Karpas-422 (cell line): ENCODE data around the gene LGALS9. TPM values are rescaled to one million over a fixed set of nuclear protein-coding genes. Genes with fewer than 3 reads are reported as not detected.
A peak's percentile ranks its signal among the peaks of the same experiment; 100 is the strongest.
"Not testable (repeated sequence)": the region's sequence is repeated elsewhere in the genome, so short reads cannot be mapped to it uniquely, and the experiment has no call there.

ENCODE experiments used
- DNase-seq: peaks from one replicate; pipeline ENCODE4 v3.0.0-alpha.2; 2015
- H2AFZ ChIP-seq: fragments of 200-600 bp; sonication (generic); 2 replicates; pipeline ENCODE4 v1.6.1; 2014; ENCODE audit warnings: antibody characterized with exemption, low read length, mixed read lengths
- H3K27ac ChIP-seq: fragments of 200-600 bp; sonication (generic); 2 replicates; pipeline ENCODE4 v1.5.1; 2014; ENCODE audit warnings: mild to moderate bottlenecking, low read length, moderate library complexity
- H3K27me3 ChIP-seq: fragments of 200-600 bp; sonication (generic); 2 replicates; pipeline ENCODE4 v1.6.1; 2014; ENCODE audit warnings: low read length, mixed read lengths
- H3K36me3 ChIP-seq: fragments of 200-600 bp; sonication (generic); 2 replicates; pipeline ENCODE4 v1.6.1; 2014; ENCODE audit warnings: low read length, mixed read lengths; ENCODE audit not compliant: insufficient read depth
- H3K4me1 ChIP-seq: fragments of 200-600 bp; sonication (generic); 2 replicates; pipeline ENCODE4 v1.6.1; 2014; ENCODE audit warnings: mild to moderate bottlenecking, low read length, mixed read lengths
- H3K4me2 ChIP-seq: fragments of 200-600 bp; sonication (generic); 2 replicates; pipeline ENCODE4 v1.6.1; 2014; ENCODE audit warnings: low read length, low read depth, mild to moderate bottlenecking; ENCODE audit not compliant: poor library complexity, severe bottlenecking
- H3K4me3 ChIP-seq: fragments of 200-600 bp; sonication (generic); 2 replicates; pipeline ENCODE4 v1.5.1; 2014; ENCODE audit warnings: mild to moderate bottlenecking, antibody characterized with exemption, low read length, mixed read lengths
- H3K79me2 ChIP-seq: fragments of 200-600 bp; sonication (generic); 2 replicates; pipeline ENCODE4 v1.6.1; 2014; ENCODE audit warnings: mild to moderate bottlenecking, low read length, mixed read lengths
- H3K9ac ChIP-seq: fragments of 200-600 bp; sonication (generic); 2 replicates; pipeline ENCODE4 v1.6.0; 2014; ENCODE audit warnings: low read length
- H3K9me2 ChIP-seq: fragments of 200-600 bp; sonication (generic), shearing (Covaris generic); replicated peaks from 2 replicates; pipeline ENCODE4 v1.6.0; 2014; ENCODE audit warnings: mild to moderate bottlenecking, low read length, moderate library complexity; ENCODE audit not compliant: insufficient read depth
- H3K9me3 ChIP-seq: fragments of 300-700, 200-600 bp; sonication (generic); 2 replicates; pipeline ENCODE4 v1.6.1; 2014; ENCODE audit warnings: low read length, mixed read lengths
- H4K20me1 ChIP-seq: fragments of 200-600 bp; sonication (generic); 2 replicates; pipeline ENCODE4 v1.6.1; 2014; ENCODE audit warnings: mild to moderate bottlenecking, antibody characterized with exemption, low read length, low read depth; ENCODE audit not compliant: insufficient read depth
- total RNA-seq: library from RNA; depleted of rRNA; stranded (reverse); fragments of >200 nt; shearing (Covaris generic); gene quantifications from 2 replicates; pipeline ENCODE4 v1.2.3, GENCODE V29; 2014; ENCODE audit warnings: low replicate concordance

The LGALS9 gene
- total RNA-seq, 1 experiment from 2014 or later: 5.4 TPM

DNA sequence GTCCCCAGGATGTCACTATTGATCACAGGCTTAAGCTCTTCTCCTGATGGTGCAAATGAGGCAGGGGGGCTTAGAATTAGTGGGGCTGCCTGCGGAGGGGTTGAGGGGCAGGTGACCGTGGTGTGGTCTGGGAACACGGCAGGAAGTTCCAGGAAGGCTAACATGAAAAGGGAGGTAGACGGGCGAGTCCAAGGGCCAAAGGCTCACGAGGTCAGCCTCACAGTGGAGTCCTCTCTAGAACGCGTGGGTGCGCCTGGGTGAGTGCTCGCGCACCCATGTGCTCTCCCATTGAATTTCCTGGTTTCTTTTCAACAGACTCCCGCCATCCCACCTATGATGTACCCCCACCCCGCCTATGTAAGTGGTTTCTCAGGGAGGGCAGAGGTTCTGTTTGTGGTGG, 15.2 kb downstream of the LGALS9 start:
- H3K4me1 ChIP-seq: no peaks in the 10 kb centered on the region
- H3K4me2 ChIP-seq: no peak overlapping the region
- H3K9me2 ChIP-seq: no peaks in the 10 kb centered on the region
- H3K27ac ChIP-seq: no peak overlapping the region
- no peak overlapping the region for H3K4me3 ChIP-seq
- no peak overlapping the region for H2AFZ ChIP-seq
- H3K9ac ChIP-seq: no peak overlapping the region
- DNase-seq: no peak
- no peaks in the 10 kb centered on the region for H4K20me1 ChIP-seq
- H3K9me3 ChIP-seq: no peaks in the 10 kb centered on the region
- no peaks in the 10 kb centered on the region for H3K36me3 ChIP-seq
- H3K27me3 ChIP-seq: no peaks in the 10 kb centered on the region
- no peaks in the 10 kb centered on the region for H3K79me2 ChIP-seq

DNA sequence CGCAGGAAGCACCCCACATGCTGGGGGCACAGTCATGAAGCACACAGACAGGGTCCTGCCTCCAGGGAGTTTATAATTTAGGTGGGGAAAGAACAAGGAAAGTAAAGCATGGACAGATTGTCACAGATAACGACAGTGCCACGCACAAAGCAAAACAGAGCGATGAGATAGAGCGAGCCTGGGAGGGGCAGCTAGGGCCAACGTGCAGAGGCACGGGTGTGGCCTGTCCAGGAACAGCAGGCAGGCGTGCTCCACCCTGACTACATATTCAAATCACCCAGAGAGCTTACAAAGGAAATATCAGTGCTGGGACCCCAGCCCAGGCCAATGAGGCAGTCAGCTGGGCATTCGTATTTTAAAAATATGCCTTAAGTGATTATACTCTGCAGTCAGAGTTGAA, 16.8 kb downstream of the LGALS9 start:
- DNase-seq: no peak
- H3K9me3 ChIP-seq: no peaks in the 10 kb centered on the region
- H3K4me1 ChIP-seq: no peaks in the 10 kb centered on the region
- H3K79me2 ChIP-seq: no peaks in the 10 kb centered on the region
- H2AFZ ChIP-seq: no peak overlapping the region
- H3K9ac ChIP-seq: no peak overlapping the region
- no peaks in the 10 kb centered on the region for H3K27me3 ChIP-seq
- no peak overlapping the region for H3K4me2 ChIP-seq
- H3K36me3 ChIP-seq: no peaks in the 10 kb centered on the region
- no peak overlapping the region for H3K4me3 ChIP-seq
- no peak overlapping the region for H3K27ac ChIP-seq
- no peaks in the 10 kb centered on the region for H3K9me2 ChIP-seq
- no peaks in the 10 kb centered on the region for H4K20me1 ChIP-seq

DNA sequence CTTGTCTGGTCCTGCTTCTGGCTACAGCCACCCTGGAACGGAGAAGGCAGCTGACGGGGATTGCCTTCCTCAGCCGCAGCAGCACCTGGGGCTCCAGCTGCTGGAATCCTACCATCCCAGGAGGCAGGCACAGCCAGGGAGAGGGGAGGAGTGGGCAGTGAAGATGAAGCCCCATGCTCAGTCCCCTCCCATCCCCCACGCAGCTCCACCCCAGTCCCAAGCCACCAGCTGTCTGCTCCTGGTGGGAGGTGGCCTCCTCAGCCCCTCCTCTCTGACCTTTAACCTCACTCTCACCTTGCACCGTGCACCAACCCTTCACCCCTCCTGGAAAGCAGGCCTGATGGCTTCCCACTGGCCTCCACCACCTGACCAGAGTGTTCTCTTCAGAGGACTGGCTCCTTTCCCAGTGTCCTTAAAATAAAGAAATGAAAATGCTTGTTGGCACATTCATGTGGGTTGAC, 18.2 kb downstream of the LGALS9 start:
- not testable (repeated sequence) for H3K9ac ChIP-seq, H3K27ac ChIP-seq, H3K27me3 ChIP-seq, H3K9me2 ChIP-seq, H3K79me2 ChIP-seq, H2AFZ ChIP-seq, H3K9me3 ChIP-seq, H4K20me1 ChIP-seq, H3K4me3 ChIP-seq, H3K36me3 ChIP-seq, DNase-seq, H3K4me2 ChIP-seq, H3K4me1 ChIP-seq

DNA sequence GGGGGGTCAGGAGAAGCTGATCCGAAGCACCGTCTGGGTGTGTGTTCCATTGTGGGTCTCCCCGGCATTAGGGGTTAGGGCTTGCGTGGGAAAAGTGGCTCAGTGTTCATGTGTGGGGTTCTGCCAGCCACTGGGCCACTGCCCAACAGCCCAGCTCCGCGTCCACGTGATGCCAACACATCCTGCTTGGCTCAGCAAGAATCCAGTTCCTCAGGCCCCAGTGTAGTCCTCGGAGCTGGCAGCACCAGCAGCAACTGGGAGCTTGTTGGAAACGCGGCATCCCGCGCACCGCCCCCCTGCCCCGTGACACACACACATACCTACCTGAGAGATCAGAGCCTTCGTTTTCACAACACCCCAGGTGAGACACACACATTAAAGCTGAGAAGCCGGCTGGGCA, 18.9 kb downstream of the LGALS9 start:
- no peak overlapping the region for H3K4me2 ChIP-seq
- H3K4me1 ChIP-seq: peaks cover 3% of the 10 kb centered on the region; the same call in 1 of the 2 replicates
- H3K9me3 ChIP-seq: no peaks in the 10 kb centered on the region
- H3K27ac ChIP-seq: no peak overlapping the region
- H3K9ac ChIP-seq: no peak overlapping the region
- DNase-seq: no peak
- H3K4me3 ChIP-seq: no peak overlapping the region
- no peaks in the 10 kb centered on the region for H3K79me2 ChIP-seq
- no peaks in the 10 kb centered on the region for H3K36me3 ChIP-seq
- no peaks in the 10 kb centered on the region for H3K9me2 ChIP-seq
- H4K20me1 ChIP-seq: no peaks in the 10 kb centered on the region
- H3K27me3 ChIP-seq: no peaks in the 10 kb centered on the region
- H2AFZ ChIP-seq: no peak overlapping the region

DNA sequence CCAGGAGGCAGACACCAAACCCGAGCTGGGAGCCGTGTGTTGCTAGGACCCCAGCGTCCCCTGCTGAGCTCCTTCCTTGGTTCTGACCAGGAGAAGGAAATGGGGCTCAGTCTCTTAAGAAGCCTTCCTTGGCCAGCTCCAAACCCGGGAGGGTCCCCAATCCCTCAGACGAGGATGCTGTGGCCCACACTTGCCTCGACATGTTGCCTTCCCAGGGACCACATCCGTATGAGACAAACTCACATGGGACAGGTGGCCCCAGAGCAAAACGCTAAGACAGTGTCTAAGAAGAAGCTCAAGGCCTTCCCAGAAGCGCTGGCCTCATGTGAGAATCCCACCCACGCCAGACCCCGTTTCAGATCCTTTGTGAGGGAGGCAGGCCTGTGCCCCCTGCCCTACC, 19.8 kb downstream of the LGALS9 start:
- no peak for DNase-seq
- Histone ChIP-seq H3K9ac (no peak overlapping the region), H3K36me3 (no peaks in the 10 kb centered on the region), H3K27ac (no peak overlapping the region), H3K27me3 (no peaks in the 10 kb centered on the region), H3K4me3 (no peak overlapping the region), H3K9me3 (no peaks in the 10 kb centered on the region), H3K4me2 (no peak overlapping the region), H3K9me2 (no peaks in the 10 kb centered on the region), H4K20me1 (no peaks in the 10 kb centered on the region), H2AFZ (no peak overlapping the region), H3K79me2 (no peaks in the 10 kb centered on the region), H3K4me1 (peaks cover 3% of the 10 kb centered on the region; the same call in 1 of the 2 replicates)

DNA sequence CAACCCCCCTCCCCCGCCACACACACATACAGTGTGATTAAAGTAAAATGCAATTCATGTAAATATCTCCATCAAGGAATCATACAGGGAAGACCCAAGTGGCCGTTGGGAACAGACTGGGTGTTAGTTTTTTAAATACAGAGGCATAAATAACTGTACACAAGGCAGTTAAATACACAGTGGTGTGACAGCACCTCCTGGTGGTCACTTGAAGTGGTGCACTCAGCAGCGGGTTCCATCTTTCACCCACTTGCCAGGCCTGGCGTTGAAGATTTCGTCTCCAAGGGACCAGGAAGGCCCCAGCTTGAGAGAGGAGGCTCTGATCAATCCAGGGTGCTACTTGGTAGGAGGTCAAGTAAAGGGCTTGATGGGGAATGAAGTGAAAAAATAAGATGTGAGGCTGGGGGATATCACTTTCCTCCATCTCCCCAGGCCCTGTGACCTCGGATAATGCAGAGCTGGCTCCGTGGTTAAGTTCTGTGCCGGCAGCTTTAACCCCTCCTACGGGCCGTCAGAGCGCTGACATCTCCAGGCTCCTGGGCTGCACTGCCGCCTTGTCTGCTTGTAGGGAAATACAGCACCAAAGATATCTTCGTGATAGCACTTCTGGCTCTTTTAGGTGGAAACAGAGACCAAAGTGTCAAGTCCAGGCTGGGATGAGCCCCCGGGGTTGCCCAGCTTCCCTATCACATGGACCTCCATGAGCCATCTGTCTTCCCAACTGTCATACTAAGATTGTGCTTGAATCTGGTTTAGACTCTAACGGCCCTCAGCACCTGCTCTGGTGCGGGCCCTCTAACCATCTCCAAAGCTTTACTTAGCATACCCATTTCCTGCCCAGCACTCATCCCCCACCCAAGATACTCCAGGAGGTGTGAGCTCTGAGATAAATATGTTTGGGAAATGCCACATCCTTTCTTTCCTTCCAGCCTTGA, 20.7 kb downstream of the LGALS9 start:
- DNase-seq: peak; percentile 82
- H3K27ac ChIP-seq: no peak overlapping the region

DNA sequence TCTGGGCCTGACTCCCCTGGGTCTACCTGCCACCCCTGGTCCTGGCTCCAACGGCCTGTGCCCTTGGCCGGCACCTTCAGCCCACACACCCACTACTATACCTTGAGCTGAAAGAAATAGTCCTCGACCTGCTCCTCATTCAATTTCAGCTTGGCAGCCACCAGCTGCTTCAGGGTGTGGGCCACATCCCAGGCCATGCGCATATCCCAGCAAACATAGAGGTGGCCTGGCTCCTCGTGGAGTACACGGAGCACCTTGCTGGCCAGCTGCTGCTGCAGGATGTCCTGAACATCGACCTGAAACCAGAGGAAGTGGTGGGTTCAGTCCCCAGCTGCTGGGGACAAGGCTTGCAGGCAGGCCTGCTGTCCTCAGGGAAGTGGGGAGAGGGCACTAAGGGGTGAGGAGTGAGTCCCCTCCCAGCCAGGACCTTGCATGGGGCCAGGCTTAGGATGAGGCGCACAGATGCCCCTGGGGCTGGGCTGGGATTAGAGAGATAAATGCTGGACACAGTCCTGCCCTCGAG, 22.5 kb downstream of the LGALS9 start:
- not testable (repeated sequence) for H3K4me1 ChIP-seq, H3K27me3 ChIP-seq, H3K9ac ChIP-seq, H3K4me2 ChIP-seq, H4K20me1 ChIP-seq, H3K4me3 ChIP-seq, DNase-seq, H3K9me2 ChIP-seq, H3K27ac ChIP-seq, H3K36me3 ChIP-seq, H2AFZ ChIP-seq, H3K79me2 ChIP-seq, H3K9me3 ChIP-seq

More for the DNA sequence above, 20.7 kb downstream of the LGALS9 start:
- no peak overlapping the region for H3K4me3 ChIP-seq
- H3K27me3 ChIP-seq: no peaks in the 10 kb centered on the region
- no peaks in the 10 kb centered on the region for H3K9me3 ChIP-seq
- no peaks in the 10 kb centered on the region for H3K9me2 ChIP-seq
- H3K9ac ChIP-seq: no peak overlapping the region
- peaks cover 3% of the 10 kb centered on the region; the same call in 1 of the 2 replicates for H3K4me1 ChIP-seq
- H2AFZ ChIP-seq: no peak overlapping the region
- H3K36me3 ChIP-seq: no peaks in the 10 kb centered on the region
- H3K79me2 ChIP-seq: no peaks in the 10 kb centered on the region
- no peak overlapping the region for H3K4me2 ChIP-seq
- H4K20me1 ChIP-seq: no peaks in the 10 kb centered on the region

DNA sequence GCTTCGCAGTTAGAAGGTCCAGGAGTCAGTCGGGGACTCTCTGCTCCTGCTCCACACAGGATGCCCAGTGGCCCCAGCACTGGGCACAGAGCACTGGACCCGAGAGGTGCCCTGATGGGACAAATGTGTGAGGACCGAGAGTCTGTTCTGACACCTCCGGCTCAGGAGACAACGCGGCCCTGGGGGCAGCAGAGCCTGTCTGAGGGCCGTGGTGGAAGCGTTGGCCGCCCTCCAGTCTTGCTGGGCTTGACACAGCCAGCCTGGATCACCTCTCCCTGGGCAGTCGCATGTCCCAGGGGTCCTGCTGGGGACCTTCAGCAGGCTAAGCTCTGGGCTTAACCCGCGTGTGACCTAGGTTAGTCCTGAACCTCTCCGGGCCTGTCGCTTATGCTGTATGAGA, 23.1 kb downstream of the LGALS9 start:
- H3K9me2 ChIP-seq: no peaks in the 10 kb centered on the region
- H3K9ac ChIP-seq: no peak overlapping the region
- no peak overlapping the region for H3K4me2 ChIP-seq
- H3K9me3 ChIP-seq: no peaks in the 10 kb centered on the region
- H2AFZ ChIP-seq: peak overlapping the region; percentile 97
- no peaks in the 10 kb centered on the region for H4K20me1 ChIP-seq
- H3K4me3 ChIP-seq: no peak overlapping the region
- peaks cover 3% of the 10 kb centered on the region; the same call in 1 of the 2 replicates for H3K4me1 ChIP-seq
- H3K27me3 ChIP-seq: no peaks in the 10 kb centered on the region
- no peak overlapping the region for H3K27ac ChIP-seq
- DNase-seq: no peak
- H3K79me2 ChIP-seq: no peaks in the 10 kb centered on the region
- H3K36me3 ChIP-seq: no peaks in the 10 kb centered on the region
